Sigmoid colon (tissue), 7 donors: ENCODE measurements around the gene WNT7A. TPM values are rescaled to one million over a fixed set of nuclear protein-coding genes. Genes with fewer than 3 reads are reported as not detected.

Experiments used
- DNase-seq: peaks from one replicate; pipeline ENCODE4 v3.0.0-alpha.2; 2019
- H3K27ac ChIP-seq, 4 donors: fragments of 200-600 bp; sonication (generic); one replicate each; pipeline ENCODE4 v1.5.1; 2016 to 2019; ENCODE audit warnings: mild to moderate bottlenecking in 1 of 4
- H3K27me3 ChIP-seq, 3 donors: fragments of 200-600 bp; sonication (generic); one replicate each; pipeline ENCODE4 v1.5.1; 2019; ENCODE audit warnings: mild to moderate bottlenecking in 1 of 3
- H3K36me3 ChIP-seq, 4 donors: fragments of 200-600 bp; sonication (generic); one replicate each; pipeline ENCODE4 v1.5.1; 2016 to 2019
- H3K4me1 ChIP-seq, 4 donors: fragments of 200-600 bp; sonication (generic); one replicate each; pipeline ENCODE4 v1.5.1; 2017 to 2019
- H3K4me3 ChIP-seq, 4 donors: fragments of 200-600 bp; sonication (generic); one replicate each; pipeline ENCODE4 v1.5.1; 2017 to 2019; ENCODE audit warnings: mild to moderate bottlenecking in 2 of 4, moderate library complexity in 1 of 4
- H3K9me3 ChIP-seq, 4 donors: fragments of 200-600 bp in 3 of 4; sonication (generic) in 3 of 4; one replicate each; pipeline versions ENCODE4 v1.5.1 to v1.6.1; 2013 to 2019
- CTCF ChIP-seq, 4 experiments: fragments of 450-650 bp in 3 of 4; fragments of 200-600 bp in 1 of 4; IDR thresholded peaks; one replicate each; pipeline ENCODE4 v1.5.1; 2016 to 2019; ENCODE audit warnings: antibody characterized with exemption in 4 of 4, mild to moderate bottlenecking in 3 of 4, moderate library complexity in 2 of 4
- EP300 ChIP-seq, 4 donors: sonication (generic); formaldehyde crosslinking; IDR thresholded peaks; one replicate each; pipeline ENCODE4 v1.6.1; 2017; ENCODE audit warnings: antibody characterized with exemption in 4 of 4
- POLR2A ChIP-seq, 2 donors: fragments of 450-650 bp; IDR thresholded peaks; one replicate each; pipeline ENCODE4 v1.6.1; 2016; ENCODE audit warnings: antibody characterized with exemption in 2 of 2, mild to moderate bottlenecking in 2 of 2, moderate library complexity in 2 of 2
- POLR2AphosphoS5 ChIP-seq, 4 donors: sonication (generic); formaldehyde crosslinking; IDR thresholded peaks; one replicate each; pipeline ENCODE4 v1.6.1; 2017; ENCODE audit warnings: antibody characterized with exemption in 4 of 4
- WGBS, 2 donors: extraction: QIAGEN DNeasy Blood & Tissue Kit; methylation state at CpG; one replicate each; pipeline ENCODE4 v1.1.7; 2013; 5-methylcytosine and 5-hydroxymethylcytosine counted together
- intact Hi-C: fragments of 100-400 bp; cut with DNase I; formaldehyde crosslinking; loops from one replicate; pipeline ENCODE4 v1.15.1; 2023
- polyA plus RNA-seq, 3 donors: library from polyadenylated mRNA; stranded (reverse); fragments of 200-250 nt; gene quantifications; one replicate each; pipeline ENCODE4 v1.2.3, GENCODE V29; 2013
- total RNA-seq, 4 donors: library from RNA; depleted of rRNA; stranded (reverse); fragments of >200 nt; gene quantifications; one replicate each; pipeline ENCODE4 v1.1.0, GENCODE V29; 2016
- donor health status: healthy with polysubstance abuse.
- donor health status: Bipolar disorder and iron deficiency.
- donor health status: healthy.

Gene WNT7A
- total and polyA plus RNA-seq, 7 donors = 0.03 TPM; not detected in 6

- Histone ChIP-seq H3K27me3 (peaks cover 0 to 13% (median 0%) of the 10 kb centered on the region in 3 donors), H3K4me1 (no peaks in the 10 kb centered on the region), H3K36me3 (no peaks in the 10 kb centered on the region), H3K4me3 (no peak overlapping the region), H3K27ac (no peak overlapping the region), H3K9me3 (peaks cover 0 to 1% (median 0%) of the 10 kb centered on the region in 4 donors)
- 75 to 76% methylated on average over 4 of the region's 4 CpGs for WGBS, 2 donors
- intact Hi-C loops = no loop called here
- TF ChIP-seq POLR2A (IDR thresholded peaks at IDR 0.05) = no peak
- no peak for TF ChIP-seq POLR2AphosphoS5 (IDR thresholded peaks at IDR 0.05)
- no peak for TF ChIP-seq CTCF (IDR thresholded peaks at IDR 0.05)
- no peak for TF ChIP-seq EP300 (IDR thresholded peaks at IDR 0.05)
- DNase-seq = no peak
Measured at GRCh38 chr3:13886593-13887129, 6.8 kb upstream of the WNT7A start.

- no peak overlapping the region for H3K4me3 ChIP-seq
- H3K27me3 ChIP-seq = peaks cover 4 to 23% (median 9%) of the 10 kb centered on the region in 3 donors
- intact Hi-C loops = no loop called here
- no peak overlapping the region for H3K27ac ChIP-seq
- no peaks in the 10 kb centered on the region for H3K36me3 ChIP-seq
- DNase-seq = no peak
- TF ChIP-seq POLR2AphosphoS5 (IDR thresholded peaks at IDR 0.05) (no peak), CTCF (IDR thresholded peaks at IDR 0.05) (no peak), POLR2A (IDR thresholded peaks at IDR 0.05) (no peak), EP300 (IDR thresholded peaks at IDR 0.05) (no peak)
- H3K4me1 ChIP-seq = peaks cover 0 to 4% (median under 1%) of the 10 kb centered on the region in 4 donors
- 30 to 40% methylated on average over 8 of the region's 8 CpGs for WGBS, 2 donors
- peaks cover 0 to 1% (median 0%) of the 10 kb centered on the region in 4 donors for H3K9me3 ChIP-seq
Measured at GRCh38 chr3:13885704-13886010, 5.8 kb upstream of the WNT7A start.

GRCh38 chr3:13884851-13885703 lies 5.2 kb upstream of the WNT7A start:
- WGBS, 2 donors = 15 to 30% methylated on average over 7 of the region's 7 CpGs
- DNase-seq = peak; percentile 13
- intact Hi-C loops = no loop called here
- Histone ChIP-seq H3K36me3 (no peaks in the 10 kb centered on the region), H3K9me3 (peaks cover 0 to 1% (median 0%) of the 10 kb centered on the region in 4 donors), H3K4me1 (peaks cover 0 to 9% (median 6%) of the 10 kb centered on the region in 4 donors), H3K4me3 (no peak overlapping the region), H3K27me3 (peaks cover 10 to 29% (median 14%) of the 10 kb centered on the region in 3 donors), H3K27ac (no peak overlapping the region)
- no peak for TF ChIP-seq CTCF (IDR thresholded peaks at IDR 0.05)

- Histone ChIP-seq H3K27me3 (peaks cover 22 to 43% (median 28%) of the 10 kb centered on the region in 3 donors), H3K27ac (no peak overlapping the region), H3K4me3 (no peak overlapping the region), H3K9me3 (peaks cover 0 to 1% (median 0%) of the 10 kb centered on the region in 4 donors), H3K36me3 (no peaks in the 10 kb centered on the region), H3K4me1 (peaks cover 0 to 23% (median 20%) of the 10 kb centered on the region in 4 donors)
- intact Hi-C loops = no loop called here
- WGBS, 2 donors = 54 to 71% methylated on average over 2 of the region's 2 CpGs
- TF ChIP-seq POLR2A (IDR thresholded peaks at IDR 0.05) (no peak), CTCF (IDR thresholded peaks at IDR 0.05) (no peak), POLR2AphosphoS5 (IDR thresholded peaks at IDR 0.05) (no peak), EP300 (IDR thresholded peaks at IDR 0.05) (no peak)
- no peak for DNase-seq
Measured at GRCh38 chr3:13883681-13884080, 3.8 kb upstream of the WNT7A start.
